DND-41 (cell line): ENCODE results near the gene VENTX.

ENCODE experiments used
- CTCF ChIP-seq: IDR thresholded peaks from 2 replicates; pipeline ENCODE4 v1.5.1; 2012; ENCODE audit warnings: borderline replicate concordance, low read length, moderate library complexity, mild to moderate bottlenecking; ENCODE audit not compliant: poor library complexity, severe bottlenecking; ENCODE audit errors: extremely low read depth
- EZH2 ChIP-seq: IDR thresholded peaks from 3 replicates; pipeline ENCODE4 v1.6.1; 2012; ENCODE audit warnings: borderline replicate concordance, low read depth, mild to moderate bottlenecking, moderate library complexity, low read length, inconsistent platforms; ENCODE audit not compliant: severe bottlenecking

DNA sequence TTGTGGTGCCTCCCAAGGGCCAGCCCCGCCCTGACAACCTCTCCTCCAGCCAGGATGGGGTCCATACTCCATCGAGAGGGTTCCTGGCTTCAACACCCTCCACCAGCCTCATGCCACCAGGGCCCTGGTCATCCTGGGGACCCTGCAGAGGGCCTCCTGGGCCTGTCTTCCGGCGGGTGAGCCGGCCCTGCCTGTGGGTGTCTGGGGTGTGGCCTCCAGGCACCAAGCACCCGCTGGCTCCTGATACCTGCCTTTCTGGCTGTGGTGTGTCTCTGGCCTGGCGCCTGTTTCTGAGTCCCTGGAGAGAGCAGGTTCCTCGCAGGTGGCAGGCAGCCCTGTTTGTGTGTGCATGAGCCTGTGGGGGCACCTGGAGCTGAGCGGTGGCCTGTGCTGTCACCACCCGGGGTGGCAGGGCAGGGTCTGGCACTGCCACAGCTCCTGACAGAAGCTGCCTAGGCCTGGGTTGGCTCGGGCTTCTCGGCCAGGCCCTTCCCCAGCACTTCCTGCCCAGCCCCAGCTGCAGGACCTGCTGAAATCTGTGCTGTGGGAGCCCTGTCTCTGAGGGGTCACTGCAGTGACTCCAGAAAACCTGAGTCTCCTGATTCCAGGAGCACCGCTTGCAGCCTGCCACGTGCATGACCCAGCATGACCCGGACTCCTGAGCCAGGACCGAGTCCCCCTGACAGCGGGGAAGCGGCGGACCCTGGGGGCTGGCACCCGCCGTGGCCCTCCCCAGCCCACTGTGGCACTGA is 20.6 kb downstream of the VENTX start:
- TF ChIP-seq CTCF (no peak), EZH2 (no peak)
